ENCODE results near the gene PLCH1.

The PLCH1 gene

GRCh38 chr3:155368786-155369185 is 376.1 kb downstream of the PLCH1 start:
- Histone ChIP-seq H3K36me3 (ENCODE audit: control insufficient read depth, insufficient read depth, low read length) (no peaks in the 10 kb centered on the region), H3K4me3 (replicated peaks; ENCODE audit: low read depth, low read length) (no peak overlapping the region), H3K27me3 (replicated peaks; ENCODE audit: control insufficient read depth, insufficient read depth, low read length) (no peaks in the 10 kb centered on the region)
- TF ChIP-seq CTCF (IDR thresholded peaks at IDR 0.05; ENCODE audit: insufficient read depth, low read length, poor library complexity, severe bottlenecking), result no peak
- DNase-seq (ENCODE audit: extremely low read depth, insufficient read length), result no peak

GRCh38 chr3:155367506-155367905 is 377.4 kb downstream of the PLCH1 start:
- no peak for DNase-seq (ENCODE audit: extremely low read depth, insufficient read length)
- Histone ChIP-seq H3K27me3 (replicated peaks; ENCODE audit: control insufficient read depth, insufficient read depth, low read length) (no peaks in the 10 kb centered on the region), H3K4me3 (replicated peaks; ENCODE audit: low read depth, low read length) (no peak overlapping the region), H3K36me3 (ENCODE audit: control insufficient read depth, insufficient read depth, low read length) (no peaks in the 10 kb centered on the region)
- TF ChIP-seq CTCF (IDR thresholded peaks at IDR 0.05; ENCODE audit: insufficient read depth, low read length, poor library complexity, severe bottlenecking), result no peak

- no peaks in the 10 kb centered on the region for H3K36me3 ChIP-seq (ENCODE audit: control insufficient read depth, insufficient read depth, low read length)
- no peaks in the 10 kb centered on the region for H3K27me3 ChIP-seq (replicated peaks; ENCODE audit: control insufficient read depth, insufficient read depth, low read length)
- H3K4me3 ChIP-seq (replicated peaks; ENCODE audit: low read depth, low read length), result no peak overlapping the region
- TF ChIP-seq CTCF (IDR thresholded peaks at IDR 0.05; ENCODE audit: insufficient read depth, low read length, poor library complexity, severe bottlenecking), result no peak
- DNase-seq (ENCODE audit: extremely low read depth, insufficient read length), result no peak
These were observed 379.6 kb downstream of the PLCH1 start for GRCh38 chr3:155365178-155365783.

- Histone ChIP-seq H3K36me3 (ENCODE audit: control insufficient read depth, insufficient read depth, low read length) (no peaks in the 10 kb centered on the region), H3K4me3 (replicated peaks; ENCODE audit: low read depth, low read length) (no peak overlapping the region), H3K27me3 (replicated peaks; ENCODE audit: control insufficient read depth, insufficient read depth, low read length) (no peaks in the 10 kb centered on the region)
- no peak for TF ChIP-seq CTCF (IDR thresholded peaks at IDR 0.05; ENCODE audit: insufficient read depth, low read length, poor library complexity, severe bottlenecking)
- no peak for DNase-seq (ENCODE audit: extremely low read depth, insufficient read length)
These were observed 380.4 kb downstream of the PLCH1 start for GRCh38 chr3:155364492-155364891.

GRCh38 chr3:155363690-155364070 is 381.2 kb downstream of the PLCH1 start:
- no peaks in the 10 kb centered on the region for H3K36me3 ChIP-seq (ENCODE audit: control insufficient read depth, insufficient read depth, low read length)
- TF ChIP-seq CTCF (IDR thresholded peaks at IDR 0.05; ENCODE audit: insufficient read depth, low read length, poor library complexity, severe bottlenecking), result no peak
- no peaks in the 10 kb centered on the region for H3K27me3 ChIP-seq (replicated peaks; ENCODE audit: control insufficient read depth, insufficient read depth, low read length)
- H3K4me3 ChIP-seq (replicated peaks; ENCODE audit: low read depth, low read length), result no peak overlapping the region
- DNase-seq (ENCODE audit: extremely low read depth, insufficient read length), result no peak
